Thymus (tissue), 11 donors: ENCODE results near the gene ABHD15. TPM values are rescaled to one million over a fixed set of nuclear protein-coding genes. Genes with fewer than 3 reads are reported as not detected.

Source experiments
- DNase-seq, 9 donors: peaks; one replicate each; pipeline ENCODE4 v3.0.0-alpha.2; 2013; ENCODE audit warnings: low spot score in 9 of 9, low read depth in 6 of 9, missing footprints in 1 of 9
- H3K27ac ChIP-seq, 2 donors: one replicate each; pipeline ENCODE4 v1.5.1; 2013; ENCODE audit warnings: control low read depth in 1 of 2, low read depth in 1 of 2, low read length in 1 of 2, mild to moderate bottlenecking in 1 of 2, moderate library complexity in 1 of 2
- H3K27me3 ChIP-seq, 2 donors: one replicate each; pipeline ENCODE4 v1.5.1; 2013; ENCODE audit warnings: low read length in 1 of 2; ENCODE audit not compliant: control insufficient read depth in 2 of 2, insufficient read depth in 1 of 2
- H3K36me3 ChIP-seq, 2 donors: one replicate each; pipeline ENCODE4 v1.5.1; 2013; ENCODE audit warnings: low read length in 1 of 2, mild to moderate bottlenecking in 1 of 2, moderate library complexity in 1 of 2; ENCODE audit not compliant: control insufficient read depth in 2 of 2, insufficient read depth in 2 of 2
- H3K4me1 ChIP-seq, 2 donors: one replicate each; pipeline ENCODE4 v1.5.1; 2013; ENCODE audit warnings: low read length in 2 of 2; ENCODE audit not compliant: control insufficient read depth in 2 of 2, insufficient read depth in 2 of 2
- H3K4me3 ChIP-seq, 2 donors: one replicate each; pipeline ENCODE4 v1.5.1; 2013; ENCODE audit warnings: low read length in 2 of 2, control low read depth in 1 of 2, mild to moderate bottlenecking in 1 of 2
- H3K9me3 ChIP-seq, 2 donors: one replicate each; pipeline ENCODE4 v1.5.1; 2013; ENCODE audit warnings: low read length in 1 of 2, mild to moderate bottlenecking in 1 of 2; ENCODE audit not compliant: control insufficient read depth in 2 of 2, insufficient read depth in 1 of 2
- whole genome bisulfite sequencing: extraction: QIAGEN DNeasy Blood & Tissue Kit; methylation state at CpG from one replicate; pipeline ENCODE4 v1.1.7; 2013; 5-methylcytosine and 5-hydroxymethylcytosine counted together
- polyA plus RNA-seq: library from polyadenylated mRNA; stranded (reverse); fragments of 200-250 nt; gene quantifications from one replicate; pipeline ENCODE4 v1.2.3, GENCODE V29; 2013
- total RNA-seq: library from RNA; stranded (reverse); fragments of 120-200 nt; gene quantifications from one replicate; pipeline ENCODE4 v1.2.4, GENCODE V29; 2013
- donor health status: healthy.

The ABHD15 gene
- total and polyA plus RNA-seq, 2 donors: 3.4 to 7.8 TPM

GRCh38 chr17:29524692-29525091 lies 42.1 kb downstream of the ABHD15 start:
- DNase-seq: no peak
- Histone ChIP-seq H3K36me3 (peaks cover 26 to 40% of the 10 kb centered on the region in 2 donors), H3K27ac (no peak overlapping the region), H3K27me3 (no peaks in the 10 kb centered on the region), H3K9me3 (no peaks in the 10 kb centered on the region), H3K4me1 (no peaks in the 10 kb centered on the region), H3K4me3 (no peak overlapping the region)
- 96% methylated on average over 3 of the region's 3 CpGs for WGBS

GRCh38 chr17:29518359-29518758 lies 48.5 kb downstream of the ABHD15 start:
- no peak for DNase-seq
- Histone ChIP-seq H3K4me1 (no peaks in the 10 kb centered on the region), H3K27me3 (no peaks in the 10 kb centered on the region), H3K4me3 (no peak overlapping the region), H3K36me3 (peaks cover 48 to 73% of the 10 kb centered on the region in 2 donors), H3K9me3 (no peaks in the 10 kb centered on the region), H3K27ac (no peak overlapping the region)
- 97% methylated on average over 1 of the region's 1 CpG for WGBS

DNA sequence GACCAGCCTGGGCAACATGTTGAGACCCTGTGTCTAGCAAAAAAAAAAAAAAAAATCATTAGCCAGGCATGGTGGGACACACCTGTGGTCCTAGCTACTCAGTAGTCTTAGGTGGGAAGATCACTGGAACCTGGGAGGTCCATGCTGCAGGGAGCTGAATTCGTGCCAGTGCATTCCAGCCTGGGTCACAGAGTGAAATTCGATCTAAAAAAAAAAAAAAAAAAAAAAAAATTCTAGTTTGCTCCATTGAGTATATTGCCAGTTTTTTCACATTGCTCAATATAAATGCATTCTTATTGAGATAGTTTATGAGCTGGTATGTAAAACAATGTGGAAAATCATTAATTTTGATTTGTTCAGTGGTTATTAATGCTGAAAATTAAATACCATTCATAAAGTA lies 52.0 kb downstream of the ABHD15 start:
- Histone ChIP-seq H3K4me1 (no peaks in the 10 kb centered on the region), H3K9me3 (no peaks in the 10 kb centered on the region), H3K4me3 (no peak overlapping the region), H3K27ac (no peak overlapping the region), H3K36me3 (peaks cover 54 to 73% of the 10 kb centered on the region in 2 donors), H3K27me3 (no peaks in the 10 kb centered on the region)
- no peak for DNase-seq
- WGBS: 91% methylated on average over 2 of the region's 2 CpGs

DNA sequence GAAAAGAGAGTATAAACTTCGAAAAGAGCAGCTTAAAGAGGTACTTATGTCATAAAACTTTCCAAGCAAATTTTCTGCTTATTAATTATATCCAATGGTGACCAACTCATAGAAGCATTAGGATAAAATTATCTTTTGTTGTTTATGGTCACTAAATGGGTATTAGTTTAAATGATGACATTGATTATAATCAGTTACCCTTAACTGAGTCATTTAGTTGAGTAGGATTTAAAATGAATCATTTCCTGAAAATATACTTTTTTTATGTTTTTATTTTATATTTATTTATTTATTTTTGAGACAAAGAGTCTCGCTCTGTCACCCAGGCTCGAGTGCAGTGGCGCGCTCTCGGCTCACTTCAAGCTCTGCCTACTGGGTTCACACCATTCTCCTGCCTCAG lies 55.9 kb downstream of the ABHD15 start:
- no peak for DNase-seq
- Histone ChIP-seq H3K4me1 (no peaks in the 10 kb centered on the region), H3K27ac (no peak overlapping the region), H3K36me3 (peaks cover 38 to 67% of the 10 kb centered on the region in 2 donors), H3K4me3 (no peak overlapping the region), H3K27me3 (no peaks in the 10 kb centered on the region), H3K9me3 (no peaks in the 10 kb centered on the region)
- 98% methylated on average over 6 of the region's 6 CpGs for WGBS

Other genes with a start within 250 kb of the ABHD15 start
- gene TAOK1, start 176.7 kb downstream of the ABHD15 start, total RNA-seq: 19.5 TPM
- 11.2 TPM for gene TAOK1, start 176.7 kb downstream of the ABHD15 start, polyA plus RNA-seq
- 22.7 TPM for gene TP53I13, start 1.7 kb upstream of the ABHD15 start, total RNA-seq
- 98.2 TPM for gene TP53I13, start 1.7 kb upstream of the ABHD15 start, polyA plus RNA-seq
- gene GIT1, start 22.6 kb upstream of the ABHD15 start, total RNA-seq: 14.1 TPM
- gene GIT1, start 22.6 kb upstream of the ABHD15 start, polyA plus RNA-seq: 33.7 TPM
- 1.3 TPM for gene ANKRD13B, start 26.1 kb upstream of the ABHD15 start, total RNA-seq
- gene ANKRD13B, start 26.1 kb upstream of the ABHD15 start, polyA plus RNA-seq: 2.2 TPM
- 2.4 TPM for gene CORO6, start 55.9 kb upstream of the ABHD15 start, total RNA-seq
- 17.0 TPM for gene CORO6, start 55.9 kb upstream of the ABHD15 start, polyA plus RNA-seq